ENCODE measurements around the gene CAMK4. TPM values are rescaled to one million over a fixed set of nuclear protein-coding genes. Genes with fewer than 3 reads are reported as not detected.

CAMK4 gene
- total RNA-seq, 1 experiment from 2014 or later: 23.3 TPM

DNA sequence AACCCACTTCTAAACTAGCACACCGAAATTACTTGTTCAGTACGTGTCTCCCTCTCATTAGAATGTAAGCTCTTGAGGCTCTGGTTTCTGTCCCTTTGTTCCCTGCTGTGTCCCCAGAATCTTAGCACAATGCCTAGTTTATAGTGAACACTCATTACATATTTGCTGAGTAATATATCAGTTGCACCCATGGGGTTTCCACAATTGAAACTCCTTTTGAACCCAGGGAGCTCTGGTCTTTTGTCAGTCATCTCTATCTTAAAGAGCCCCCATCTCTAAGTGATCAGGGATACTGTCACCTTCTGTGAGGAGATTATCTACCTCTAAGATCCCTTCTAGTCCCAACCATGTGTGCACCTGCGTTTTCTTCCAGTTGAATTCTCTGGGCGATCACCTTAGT lies 12.8 kb downstream of the CAMK4 start:
- Mint-ChIP-seq H3K27ac (ENCODE audit: unreplicated experiment) (peak overlapping the region; percentile 40), H3K27me3 (ENCODE audit: unreplicated experiment) (no peaks in the 10 kb centered on the region), H3K36me3 (ENCODE audit: insufficient read depth, unreplicated experiment) (no peaks in the 10 kb centered on the region), H3K4me3 (ENCODE audit: low read depth, unreplicated experiment) (no peak overlapping the region), H3K9me3 (ENCODE audit: low read depth, unreplicated experiment) (no peaks in the 10 kb centered on the region), H3K4me1 (ENCODE audit: low read depth, unreplicated experiment) (peaks cover 18% of the 10 kb centered on the region)
- DNase-seq: no peak
- CTCF ChIA-PET: interaction anchor here (0.5 to 2.1 kb wide), 5 partner anchors 10 to 67 kb away, joined by 3 to 5 read pairs (median 4); partner anchors contain the start of gene CAMK4
- TF ChIP-seq CTCF (IDR thresholded peaks at IDR 0.05; ENCODE audit: unreplicated experiment): no peak
- BruUV-seq (replicated peaks): no TSS peak
- intact Hi-C loops (cut with micrococcal nuclease; ENCODE audit: unreplicated experiment): no loop called here

DNA sequence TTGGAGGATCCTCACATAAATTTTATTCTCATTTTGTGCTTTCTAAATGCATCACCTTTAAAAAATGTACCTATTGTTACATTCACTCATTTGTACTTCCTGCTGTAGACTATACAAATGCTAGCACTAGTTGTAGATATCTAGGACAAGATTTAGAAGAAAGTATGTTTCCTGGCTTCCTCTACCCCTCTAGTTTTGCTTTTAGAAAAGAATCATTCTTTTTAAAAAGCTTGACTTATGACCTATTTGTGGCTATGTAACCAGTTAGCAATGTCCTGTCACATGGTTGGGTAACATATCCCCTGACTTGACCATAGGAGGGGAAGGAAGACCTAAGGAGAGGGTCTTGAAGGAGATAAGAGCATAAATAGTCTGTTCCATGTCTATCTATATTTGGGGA lies 13.3 kb downstream of the CAMK4 start:
- TF ChIP-seq CTCF (IDR thresholded peaks at IDR 0.05; ENCODE audit: unreplicated experiment): no peak
- no peak for DNase-seq
- Mint-ChIP-seq H3K4me1 (ENCODE audit: low read depth, unreplicated experiment) (peaks cover 18% of the 10 kb centered on the region), H3K9me3 (ENCODE audit: low read depth, unreplicated experiment) (no peaks in the 10 kb centered on the region), H3K27me3 (ENCODE audit: unreplicated experiment) (no peaks in the 10 kb centered on the region), H3K4me3 (ENCODE audit: low read depth, unreplicated experiment) (no peak overlapping the region), H3K36me3 (ENCODE audit: insufficient read depth, unreplicated experiment) (no peaks in the 10 kb centered on the region), H3K27ac (ENCODE audit: unreplicated experiment) (peak overlapping the region; percentile 40)
- CTCF ChIA-PET: interaction anchor here (0.5 to 2.1 kb wide), 4 partner anchors 10 to 68 kb away, joined by 3 to 5 read pairs (median 4); partner anchors contain the start of gene CAMK4
- intact Hi-C loops (cut with micrococcal nuclease; ENCODE audit: unreplicated experiment): no loop called here
- BruUV-seq (replicated peaks): no TSS peak

GRCh38 chr5:111238431-111239225 lies 14.4 kb downstream of the CAMK4 start:
- no peak for TF ChIP-seq CTCF (IDR thresholded peaks at IDR 0.05; ENCODE audit: unreplicated experiment)
- H3K9me3 Mint-ChIP-seq (ENCODE audit: low read depth, unreplicated experiment): no peaks in the 10 kb centered on the region
- H3K4me1 Mint-ChIP-seq (ENCODE audit: low read depth, unreplicated experiment): peaks cover 28% of the 10 kb centered on the region
- no peak overlapping the region for H3K27ac Mint-ChIP-seq (ENCODE audit: unreplicated experiment)
- CTCF ChIA-PET: interaction anchor here (0.6 kb wide), 1 partner anchor 225 kb away, joined by 4 read pairs; no protein-coding TSS in a partner anchor
- no peaks in the 10 kb centered on the region for H3K36me3 Mint-ChIP-seq (ENCODE audit: insufficient read depth, unreplicated experiment)
- intact Hi-C loops (cut with micrococcal nuclease; ENCODE audit: unreplicated experiment): no loop called here
- no peak overlapping the region for H3K4me3 Mint-ChIP-seq (ENCODE audit: low read depth, unreplicated experiment)
- no peaks in the 10 kb centered on the region for H3K27me3 Mint-ChIP-seq (ENCODE audit: unreplicated experiment)
- no peak for DNase-seq
- BruUV-seq (replicated peaks): no TSS peak

- no peaks in the 10 kb centered on the region for H3K36me3 Mint-ChIP-seq (ENCODE audit: insufficient read depth, unreplicated experiment)
- H3K4me3 Mint-ChIP-seq (ENCODE audit: low read depth, unreplicated experiment): no peak overlapping the region
- no peak for TF ChIP-seq CTCF (IDR thresholded peaks at IDR 0.05; ENCODE audit: unreplicated experiment)
- intact Hi-C loops (cut with micrococcal nuclease; ENCODE audit: unreplicated experiment): no loop called here
- H3K27ac Mint-ChIP-seq (ENCODE audit: unreplicated experiment): no peak overlapping the region
- H3K4me1 Mint-ChIP-seq (ENCODE audit: low read depth, unreplicated experiment): peaks cover 25% of the 10 kb centered on the region
- BruUV-seq (replicated peaks): no TSS peak
- no peaks in the 10 kb centered on the region for H3K9me3 Mint-ChIP-seq (ENCODE audit: low read depth, unreplicated experiment)
- no peaks in the 10 kb centered on the region for H3K27me3 Mint-ChIP-seq (ENCODE audit: unreplicated experiment)
- no peak for DNase-seq
- CTCF ChIA-PET: no interaction called here
Observed at GRCh38 chr5:111241696-111242095, 17.5 kb downstream of the CAMK4 start.
